RWPE1 (cell line): ENCODE results near the gene GNLY.

ENCODE experiments used
- CTCF ChIA-PET: fragments of 350-600 bp; sonication (Branson Sonifier 250); formaldehyde crosslinking; extraction: SDS; loops from one replicate; lab custom pipeline; 2021; lab: Yijun Ruan, JAX
- POLR2A ChIA-PET: fragments of 400-600 bp; formaldehyde crosslinking; extraction: SDS; loops from one replicate; lab custom pipeline; 2020; ENCODE audit warnings: antibody characterized with exemption; ENCODE audit not compliant: low non-redundant PET; lab: Yijun Ruan, JAX
- DNase-seq: peaks from one replicate; pipeline ENCODE4 v3.0.0; 2012; ENCODE audit warnings: low spot score
- H3K27ac ChIP-seq: fragments of 450-650 bp; 2 replicates; pipeline ENCODE4 v1.5.1; 2017
- TF ChIP-seq, protein P1 (sequence below): fragments of 450-650 bp; conservative IDR thresholded peaks from 2 replicates; pipeline ENCODE4 v1.5.1; 2017; ENCODE audit warnings: low read depth, mild to moderate bottlenecking

The GNLY gene

DNA sequence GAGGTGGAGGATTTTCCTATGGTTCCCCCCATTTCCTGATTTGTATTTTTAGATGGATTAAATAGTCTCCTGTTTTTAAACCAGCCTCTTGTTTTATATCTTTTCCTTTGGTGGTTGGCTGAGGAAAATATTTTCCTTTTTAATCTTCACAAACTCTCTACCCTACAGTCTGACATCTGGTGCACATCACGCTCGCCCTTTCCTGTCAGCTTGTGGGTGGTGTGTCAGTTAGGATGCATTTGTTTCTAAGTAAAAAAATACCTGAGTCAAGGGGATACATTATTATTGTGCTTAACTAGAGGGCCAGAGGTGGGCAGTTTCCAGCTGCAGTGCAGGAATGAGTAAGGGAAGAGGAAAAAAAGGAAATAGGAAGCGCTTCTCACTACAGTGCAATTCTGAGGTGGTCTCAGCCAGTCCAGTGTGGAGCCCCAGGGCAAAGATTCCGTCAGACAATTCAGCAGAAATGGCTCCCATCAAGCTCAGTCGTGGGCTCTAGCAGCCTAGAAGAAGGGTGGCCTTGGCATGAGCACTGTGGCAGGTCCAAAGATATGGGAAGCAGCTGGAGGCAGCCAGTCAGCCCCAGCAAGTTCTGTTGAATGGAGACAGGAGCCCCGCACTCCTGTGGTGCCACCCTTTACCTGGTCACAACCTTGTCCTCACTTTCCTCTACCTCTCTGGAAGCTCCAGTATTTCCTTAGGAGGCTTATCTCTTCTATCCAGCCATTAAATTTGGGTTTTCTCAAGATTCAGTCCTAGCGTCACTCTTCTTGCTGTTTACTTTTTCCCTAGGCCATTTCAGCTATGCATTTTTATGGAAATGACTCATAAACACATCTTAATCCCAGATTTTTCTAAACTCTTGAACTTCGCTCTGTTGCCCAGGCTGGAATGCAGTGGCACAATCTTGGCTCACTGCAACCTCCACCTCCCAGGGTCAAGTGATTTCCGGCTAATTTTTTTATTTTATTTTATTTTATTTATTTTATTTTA is 44.7 kb upstream of the GNLY start:
- TF ChIP-seq, protein P1, sequence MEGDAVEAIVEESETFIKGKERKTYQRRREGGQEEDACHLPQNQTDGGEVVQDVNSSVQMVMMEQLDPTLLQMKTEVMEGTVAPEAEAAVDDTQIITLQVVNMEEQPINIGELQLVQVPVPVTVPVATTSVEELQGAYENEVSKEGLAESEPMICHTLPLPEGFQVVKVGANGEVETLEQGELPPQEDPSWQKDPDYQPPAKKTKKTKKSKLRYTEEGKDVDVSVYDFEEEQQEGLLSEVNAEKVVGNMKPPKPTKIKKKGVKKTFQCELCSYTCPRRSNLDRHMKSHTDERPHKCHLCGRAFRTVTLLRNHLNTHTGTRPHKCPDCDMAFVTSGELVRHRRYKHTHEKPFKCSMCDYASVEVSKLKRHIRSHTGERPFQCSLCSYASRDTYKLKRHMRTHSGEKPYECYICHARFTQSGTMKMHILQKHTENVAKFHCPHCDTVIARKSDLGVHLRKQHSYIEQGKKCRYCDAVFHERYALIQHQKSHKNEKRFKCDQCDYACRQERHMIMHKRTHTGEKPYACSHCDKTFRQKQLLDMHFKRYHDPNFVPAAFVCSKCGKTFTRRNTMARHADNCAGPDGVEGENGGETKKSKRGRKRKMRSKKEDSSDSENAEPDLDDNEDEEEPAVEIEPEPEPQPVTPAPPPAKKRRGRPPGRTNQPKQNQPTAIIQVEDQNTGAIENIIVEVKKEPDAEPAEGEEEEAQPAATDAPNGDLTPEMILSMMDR = no peak
- POLR2A ChIA-PET = interaction anchor here (0.5 to 0.6 kb wide), 2 partner anchors 72 to 290 kb away, joined by 3 to 5 read pairs; no protein-coding TSS in a partner anchor

DNA sequence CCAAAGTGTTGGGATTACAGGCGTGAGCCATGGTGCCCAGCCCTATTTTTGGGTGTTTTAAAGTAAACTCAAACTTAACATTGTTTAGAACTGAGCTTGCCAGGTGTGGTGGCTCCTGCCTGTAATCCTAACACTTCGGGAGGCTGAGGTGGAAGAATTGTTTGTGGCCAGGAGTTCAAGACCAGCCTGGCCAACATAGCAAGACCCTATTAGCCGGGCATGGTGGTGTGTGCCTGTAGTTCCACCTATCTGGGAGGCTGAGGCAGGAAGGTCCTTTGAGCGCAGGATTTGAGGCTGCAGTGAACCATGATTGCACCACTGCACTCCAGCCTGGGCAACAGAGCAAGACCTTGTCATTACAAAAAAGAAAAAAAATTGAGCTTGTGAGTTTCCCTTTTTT is 43.7 kb upstream of the GNLY start:
- no peak for DNase-seq
- H3K27ac ChIP-seq = 0 out of 2 replicates have a peak overlapping the region, but pooled peaks have one; percentile 10
- TF ChIP-seq, protein P1 = no peak
- CTCF ChIA-PET = interaction anchor here (0.6 to 2.6 kb wide), 2 partner anchors 14 to 391 kb away, joined by 3 to 17 read pairs; no protein-coding TSS in a partner anchor
- POLR2A ChIA-PET = no interaction called here

More for the DNA sequence above, 44.7 kb upstream of the GNLY start:
- CTCF ChIA-PET = interaction anchor here (0.6 to 2.6 kb wide), 4 partner anchors 13 to 167 kb away, joined by 3 to 17 read pairs (median 5); no protein-coding TSS in a partner anchor
- no peak overlapping the region; the same call in 1 of the 2 replicates for H3K27ac ChIP-seq
- DNase-seq = peak; percentile 12

DNA sequence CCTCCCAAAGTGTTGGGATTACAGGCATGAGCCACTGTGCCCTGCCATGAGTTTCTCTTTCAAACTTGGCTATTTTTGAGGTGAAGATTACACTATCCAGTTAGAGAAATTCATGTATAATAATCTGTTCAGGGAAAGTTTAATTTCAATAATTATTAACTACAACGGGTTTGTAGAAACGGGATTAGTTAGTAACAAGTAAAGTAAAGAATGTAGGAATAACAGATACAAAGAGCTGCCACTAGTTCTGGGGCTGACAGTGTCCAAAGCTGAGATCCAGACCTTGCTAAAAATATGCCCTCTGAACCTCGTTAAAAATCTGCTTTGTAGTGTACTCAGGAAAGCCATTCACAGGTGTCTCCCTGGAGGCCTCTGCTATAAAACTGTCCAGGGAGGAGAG is 43.1 kb upstream of the GNLY start:
- POLR2A ChIA-PET = no interaction called here
- H3K27ac ChIP-seq = no peak overlapping the region

DNA sequence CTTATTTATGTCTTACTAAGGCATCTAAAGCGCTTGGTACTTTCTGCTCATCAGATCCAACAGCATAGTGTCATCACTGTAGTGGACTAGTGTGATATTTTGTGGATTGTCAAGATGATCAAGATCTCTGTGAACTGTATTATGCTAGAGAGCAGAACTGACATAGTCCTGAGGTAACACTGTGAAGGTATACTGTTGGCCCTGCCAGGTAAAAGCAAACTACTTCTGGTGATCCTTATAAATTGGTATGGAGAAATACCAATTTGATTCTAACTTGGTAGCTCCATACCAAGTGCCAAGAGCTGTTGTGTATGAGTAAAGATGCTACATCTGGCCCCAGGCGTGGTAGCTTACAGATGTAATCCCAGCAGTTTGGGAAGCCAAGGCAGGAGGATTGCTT is 42.1 kb upstream of the GNLY start:
- ChIA-PET CTCF (interaction anchor here (0.6 to 1.6 kb wide), 2 partner anchors 15 to 911 kb away, joined by 4 to 5 read pairs; no protein-coding TSS in a partner anchor), POLR2A (no interaction called here)
- no peak for DNase-seq
- H3K27ac ChIP-seq = no peak overlapping the region
- TF ChIP-seq, protein P1 = no peak

More for the DNA sequence above, 43.1 kb upstream of the GNLY start:
- TF ChIP-seq, protein P1 = no peak
- CTCF ChIA-PET = no interaction called here
- DNase-seq = no peak

DNA sequence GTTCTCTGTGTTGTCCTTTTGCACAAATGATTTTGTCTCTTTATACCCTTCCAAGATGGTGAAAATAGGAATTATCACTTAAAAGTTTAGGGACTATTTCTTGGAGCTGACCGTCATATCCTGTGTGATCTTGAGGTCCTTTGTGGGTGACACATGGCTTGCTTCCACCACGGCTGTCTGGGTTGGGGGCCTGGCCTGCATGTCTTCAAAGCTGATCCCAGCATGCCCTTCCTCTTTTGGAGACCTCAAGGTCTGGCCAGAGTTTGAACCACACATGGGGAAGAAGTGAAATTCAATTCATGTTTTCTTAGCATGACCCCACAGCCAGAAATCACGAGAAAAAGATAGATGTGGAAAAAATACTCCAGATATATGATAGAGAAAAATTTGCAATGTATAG is 40.2 kb upstream of the GNLY start:
- TF ChIP-seq, protein P1 = no peak
- POLR2A ChIA-PET = no interaction called here
- CTCF ChIA-PET = no interaction called here
- no peak for DNase-seq
- H3K27ac ChIP-seq = no peak overlapping the region

DNA sequence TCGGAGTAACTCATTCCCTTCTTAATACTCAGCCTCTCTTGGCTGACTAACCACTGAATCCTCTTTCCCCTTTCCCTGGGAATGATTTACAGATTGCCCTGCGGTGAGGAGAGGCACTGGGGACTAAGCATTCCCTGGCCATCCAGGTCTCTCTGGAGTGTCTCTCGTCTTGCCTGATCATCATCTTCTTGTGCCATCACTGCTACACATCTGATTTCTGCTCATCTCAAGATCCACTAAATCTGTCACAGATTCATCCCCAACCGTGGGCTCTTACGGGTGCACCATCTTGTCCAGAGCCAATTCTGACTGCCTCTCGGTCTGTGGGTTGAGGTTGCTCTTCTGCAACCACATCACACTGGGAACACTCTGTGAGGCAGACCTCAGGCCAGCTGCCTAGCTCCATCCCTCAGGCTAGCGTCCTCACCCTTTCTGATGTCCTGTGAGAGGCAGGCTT is 38.2 kb upstream of the GNLY start:
- no peak for DNase-seq
- peak overlapping the region; percentile 13; the same call in 1 of the 2 replicates for H3K27ac ChIP-seq
- POLR2A ChIA-PET = no interaction called here
- TF ChIP-seq, protein P1 = no peak
- CTCF ChIA-PET = interaction anchor here (1.2 kb wide), 1 partner anchor 347 kb away, joined by 6 read pairs; no protein-coding TSS in a partner anchor
